HFFc6 (cell line): ENCODE measurements around the gene MAP3K5. TPM values are rescaled to one million over a fixed set of nuclear protein-coding genes. Genes with fewer than 3 reads are reported as not detected.

ENCODE experiments used
- DNase-seq: peaks from one replicate; pipeline ENCODE4 v3.0.0-alpha.2; 2018
- H3K27ac Mint-ChIP-seq: 2 replicates; pipeline ENCODE4 v1.8.0; 2020; ENCODE audit warnings: mild to moderate bottlenecking, mixed read lengths
- H3K27me3 Mint-ChIP-seq: 2 replicates; pipeline ENCODE4 v1.8.0; 2021; ENCODE audit warnings: mild to moderate bottlenecking, moderate library complexity, mixed read lengths; ENCODE audit not compliant: insufficient read depth
- H3K36me3 Mint-ChIP-seq: 2 replicates; pipeline ENCODE4 v1.8.0; 2021; ENCODE audit warnings: low read depth, mixed read lengths
- H3K4me1 Mint-ChIP-seq: 2 replicates; pipeline ENCODE4 v1.8.0; 2020; ENCODE audit warnings: low read depth, mixed read lengths
- H3K4me3 Mint-ChIP-seq: 2 replicates; pipeline ENCODE4 v1.8.0; 2020; ENCODE audit warnings: mild to moderate bottlenecking, moderate library complexity, mixed read lengths
- H3K9me3 Mint-ChIP-seq: 2 replicates; pipeline ENCODE4 v1.8.0; 2020; ENCODE audit warnings: mild to moderate bottlenecking, mixed read lengths
- CTCF ChIP-seq: fragments of 200-600 bp; sonication (generic); IDR thresholded peaks from 2 replicates; pipeline ENCODE4 v1.5.0; 2021; ENCODE audit warnings: antibody characterized with exemption, mild to moderate bottlenecking
- total RNA-seq, 6 experiments: library from RNA; stranded (reverse); fragmentation: NEBNext Ultra II Directional; extraction: Animal tissue kit (Norgen Biotek cat#: 25700); gene quantifications; 2 replicates in 1 of 6; 3 replicates in 5 of 6; pipeline ENCODE4 v1.2.3, GENCODE V29; 2021

MAP3K5 gene
- total RNA-seq, 6 experiments from 2014 or later: 11.9 to 22.2 (median 19.1) TPM

GRCh38 chr6:136614994-136615393 lies 177.3 kb downstream of the MAP3K5 start:
- DNase-seq: no peak
- no peak for TF ChIP-seq CTCF
- Mint-ChIP-seq H3K27ac (no peak overlapping the region), H3K27me3 (no peaks in the 10 kb centered on the region; the same call in 1 of the 2 replicates), H3K4me3 (no peak overlapping the region), H3K4me1 (peaks cover 56% of the 10 kb centered on the region), H3K36me3 (peaks cover 40% of the 10 kb centered on the region), H3K9me3 (no peaks in the 10 kb centered on the region; the same call in 1 of the 2 replicates)

GRCh38 chr6:136614350-136614749 lies 177.9 kb downstream of the MAP3K5 start:
- no peak for DNase-seq
- Mint-ChIP-seq H3K27me3 (no peaks in the 10 kb centered on the region; the same call in 1 of the 2 replicates), H3K4me3 (no peak overlapping the region), H3K27ac (no peak overlapping the region), H3K36me3 (peaks cover 42% of the 10 kb centered on the region), H3K9me3 (no peaks in the 10 kb centered on the region; the same call in 1 of the 2 replicates), H3K4me1 (peaks cover 62% of the 10 kb centered on the region)
- no peak for TF ChIP-seq CTCF

- Mint-ChIP-seq H3K36me3 (peaks cover 42% of the 10 kb centered on the region), H3K9me3 (no peaks in the 10 kb centered on the region; the same call in 1 of the 2 replicates), H3K27me3 (no peaks in the 10 kb centered on the region; the same call in 1 of the 2 replicates), H3K4me3 (peak overlapping the region; percentile 74), H3K27ac (peak overlapping the region; percentile 88), H3K4me1 (peaks cover 71% of the 10 kb centered on the region)
- DNase-seq: peak; percentile 23
- no peak for TF ChIP-seq CTCF
Observed at GRCh38 chr6:136613477-136613876, 178.8 kb downstream of the MAP3K5 start.

GRCh38 chr6:136612666-136613389 lies 179.4 kb downstream of the MAP3K5 start:
- Mint-ChIP-seq H3K27me3 (no peaks in the 10 kb centered on the region; the same call in none of the 2 replicates), H3K27ac (peak overlapping the region; percentile 88), H3K36me3 (peaks cover 47% of the 10 kb centered on the region), H3K4me1 (peaks cover 77% of the 10 kb centered on the region), H3K9me3 (no peaks in the 10 kb centered on the region; the same call in 1 of the 2 replicates), H3K4me3 (no peak overlapping the region)
- TF ChIP-seq CTCF: no peak
- DNase-seq: no peak

- Mint-ChIP-seq H3K4me3 (no peak overlapping the region), H3K9me3 (no peaks in the 10 kb centered on the region; the same call in 1 of the 2 replicates), H3K27me3 (no peaks in the 10 kb centered on the region; the same call in none of the 2 replicates), H3K27ac (peak overlapping the region; percentile 45; the same call in 1 of the 2 replicates), H3K36me3 (peaks cover 49% of the 10 kb centered on the region), H3K4me1 (peaks cover 88% of the 10 kb centered on the region)
- no peak for DNase-seq
- no peak for TF ChIP-seq CTCF
Observed at GRCh38 chr6:136611746-136612145, 180.5 kb downstream of the MAP3K5 start.
